GM12892 (cell line): ENCODE data around the gene NKAIN2.
"Not testable (repeated sequence)": the region's sequence is repeated elsewhere in the genome, so short reads cannot be mapped to it uniquely, and the experiment has no call there.

Source experiments
- DNase-seq: peaks from one replicate; pipeline ENCODE4 v3.0.0; 2011; ENCODE audit not compliant: insufficient read length
- FAIRE-seq: peaks from 2 replicates; lab custom pipeline; 2011; peaks lifted over from hg19 to GRCh38; lab: Jason Lieb, UNC
- POLR2A ChIP-seq: IDR thresholded peaks from 2 replicates; pipeline ENCODE4 v1.6.1; 2011; ENCODE audit warnings: low read depth, low read length, control low read depth
- POLR2AphosphoS5 ChIP-seq: IDR thresholded peaks from 2 replicates; pipeline ENCODE4 v1.6.1; 2011; ENCODE audit warnings: low read depth, low read length, control low read depth
- TAF1 ChIP-seq: IDR thresholded peaks from 2 replicates; pipeline ENCODE4 v1.6.1; 2011; ENCODE audit warnings: low read depth, mild to moderate bottlenecking, control low read depth, low read length, borderline replicate concordance

NKAIN2 gene

DNA sequence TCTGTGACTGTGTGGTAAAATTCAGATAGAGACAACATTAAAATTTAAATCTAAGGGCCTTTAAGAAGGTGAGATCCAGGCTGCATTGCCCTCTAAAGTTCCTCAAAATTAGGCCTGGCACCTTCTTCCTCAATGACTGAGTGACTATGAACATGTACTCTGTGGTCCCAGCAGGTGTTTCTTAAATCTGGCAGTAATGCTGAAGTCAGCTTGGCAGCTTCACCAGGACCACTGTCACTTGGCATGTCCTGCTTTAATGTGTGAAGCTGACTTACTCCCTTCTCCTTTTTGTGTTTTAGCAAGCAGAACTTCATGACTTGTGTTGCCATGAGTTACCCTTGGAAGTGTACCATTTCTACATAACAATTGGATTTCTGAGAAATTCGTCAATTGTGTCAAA, 141.7 kb downstream of the NKAIN2 start:
- TF ChIP-seq TAF1 (no peak), POLR2A (no peak), POLR2AphosphoS5 (no peak)
- DNase-seq (no peak), FAIRE-seq (no peak)

DNA sequence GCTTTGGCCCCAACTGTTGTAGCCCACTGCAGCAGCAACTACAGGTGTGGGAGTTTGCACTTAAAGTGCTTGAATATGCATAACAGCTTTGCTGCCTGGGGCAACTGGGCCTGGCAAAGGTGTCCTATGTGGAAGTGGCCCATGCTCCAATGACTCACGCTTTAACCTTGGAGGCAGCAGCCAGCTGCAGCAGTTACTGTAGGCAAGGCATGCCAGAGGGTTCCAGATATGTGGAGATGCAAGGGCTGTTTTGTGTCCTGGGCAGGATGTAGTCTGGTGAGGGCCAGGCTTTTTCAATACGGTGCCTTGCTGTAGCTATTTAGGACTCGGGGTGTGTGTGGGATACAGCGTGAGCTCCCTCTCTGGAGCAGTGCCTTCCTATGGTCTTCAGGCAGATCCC, 150.3 kb downstream of the NKAIN2 start:
- no peak for TF ChIP-seq TAF1
- TF ChIP-seq POLR2A = no peak
- TF ChIP-seq POLR2AphosphoS5 = no peak
- DNase-seq (no peak), FAIRE-seq (no peak)

DNA sequence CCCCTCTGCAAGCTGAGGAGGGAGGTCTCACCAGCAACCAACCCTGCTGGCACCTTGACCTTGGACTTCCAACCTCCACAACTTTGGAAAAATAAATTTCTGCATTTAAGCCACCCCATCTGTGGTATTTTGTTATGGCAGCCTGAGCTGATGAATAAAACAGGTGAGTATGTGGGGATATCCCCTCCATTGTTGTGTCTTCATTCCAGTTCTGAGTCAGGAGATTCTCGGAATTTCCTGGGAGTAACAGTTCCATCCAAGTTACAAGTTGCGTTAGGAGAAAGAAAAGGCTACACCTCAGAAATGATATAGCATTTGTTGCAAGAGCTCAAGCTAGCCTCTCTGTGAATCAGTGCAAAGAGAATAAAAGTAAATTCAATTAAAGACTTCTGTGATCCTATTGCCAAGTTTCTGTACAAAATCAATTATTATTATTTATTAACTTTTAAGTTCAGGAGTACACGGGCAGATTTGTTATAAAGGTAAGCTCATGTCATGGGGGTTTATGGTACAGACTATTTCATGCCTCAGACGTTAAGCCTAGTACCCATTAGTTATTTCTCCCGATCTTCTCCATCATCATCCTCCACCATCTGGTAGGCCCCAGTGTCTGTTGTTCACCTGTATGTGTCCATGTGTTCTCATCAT, 153.0 kb downstream of the NKAIN2 start:
- no peak for DNase-seq
- no peak for TF ChIP-seq POLR2A
- TF ChIP-seq TAF1 = no peak
- TF ChIP-seq POLR2AphosphoS5 = no peak
- no peak for FAIRE-seq

DNA sequence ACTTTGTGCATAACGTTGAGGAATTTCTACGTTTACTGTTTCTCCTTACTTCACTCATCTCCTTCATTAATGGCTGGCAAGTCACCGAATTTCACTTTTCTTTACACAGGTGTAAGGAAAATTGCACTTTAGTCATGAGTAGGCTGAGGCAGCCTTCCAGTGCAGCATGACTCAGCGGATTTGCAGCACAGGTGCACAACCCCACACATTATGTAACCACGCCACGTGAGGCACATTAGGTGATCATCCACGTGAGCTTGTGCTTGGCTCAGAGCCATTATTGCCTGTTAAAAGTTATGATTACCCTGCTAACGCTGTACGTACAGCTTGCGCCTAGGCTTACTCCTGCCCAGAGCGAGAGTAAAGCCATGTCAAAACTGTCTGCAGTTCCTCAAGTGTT, 158.8 kb downstream of the NKAIN2 start:
- TF ChIP-seq POLR2A (no peak), POLR2AphosphoS5 (no peak), TAF1 (no peak)
- DNase-seq = no peak
- no peak for FAIRE-seq

DNA sequence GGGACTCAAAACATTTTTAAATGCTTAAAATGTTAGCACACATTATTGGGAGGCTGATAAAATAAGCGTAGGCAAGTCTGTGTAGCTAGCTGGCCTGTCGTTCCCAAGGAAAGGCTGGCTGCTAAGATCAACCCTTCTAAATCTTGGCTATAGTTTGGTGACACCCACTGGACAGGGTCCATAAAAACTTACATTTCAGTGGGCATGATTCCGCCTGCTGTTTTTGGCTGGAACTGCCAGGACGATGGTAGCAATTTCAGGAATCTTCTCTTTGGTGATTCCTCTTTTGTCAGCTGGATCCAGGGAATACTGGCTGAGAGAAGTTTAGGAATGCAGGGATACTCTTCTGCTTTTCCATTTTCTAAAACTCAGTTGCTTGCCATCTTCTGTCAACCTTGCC, 162.2 kb downstream of the NKAIN2 start:
- TF ChIP-seq POLR2A = no peak
- no peak for TF ChIP-seq TAF1
- DNase-seq (no peak), FAIRE-seq (no peak)

DNA sequence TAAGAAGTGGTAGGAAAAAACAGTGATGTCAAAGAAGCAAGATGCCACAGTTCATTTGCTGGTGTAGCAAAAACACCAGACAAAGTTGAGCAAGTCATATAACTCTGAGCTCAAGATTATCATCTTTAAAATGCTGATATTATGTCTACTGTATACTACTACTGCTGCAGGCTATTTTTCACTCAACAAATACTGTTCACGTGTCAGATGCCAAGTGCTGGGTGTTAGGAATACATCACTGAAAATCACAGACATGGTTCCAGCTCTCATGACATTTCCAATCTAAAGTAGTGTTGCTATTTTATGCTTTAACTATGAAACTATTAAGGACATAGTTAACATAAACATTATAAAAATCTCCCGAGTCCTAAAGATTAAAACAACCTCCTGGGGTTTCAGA, 163.0 kb downstream of the NKAIN2 start:
- TF ChIP-seq POLR2AphosphoS5 = no peak
- TF ChIP-seq POLR2A = no peak
- no peak for TF ChIP-seq TAF1
- FAIRE-seq (no peak), DNase-seq (no peak)

DNA sequence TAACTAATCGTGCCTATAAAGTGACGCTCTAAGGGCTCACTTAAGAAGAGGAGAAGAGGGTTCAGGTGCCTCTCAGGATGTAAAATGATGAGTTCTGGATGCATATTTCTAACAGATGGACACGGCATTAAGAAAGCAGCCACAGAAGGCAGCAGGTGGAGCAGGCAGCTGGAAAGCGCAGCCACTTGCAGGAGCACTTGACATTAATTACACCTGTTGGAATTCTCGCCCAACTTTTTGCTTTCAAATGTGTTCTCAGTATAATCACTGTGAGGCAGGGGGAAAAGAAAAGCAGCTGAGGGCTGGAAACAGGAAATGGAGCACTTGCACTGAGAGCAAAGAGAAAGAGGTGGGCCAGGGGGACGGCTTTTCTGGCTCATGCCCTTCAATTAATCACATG, 164.2 kb downstream of the NKAIN2 start:
- TF ChIP-seq POLR2A (no peak), TAF1 (no peak)
- DNase-seq (no peak), FAIRE-seq (no peak)

DNA sequence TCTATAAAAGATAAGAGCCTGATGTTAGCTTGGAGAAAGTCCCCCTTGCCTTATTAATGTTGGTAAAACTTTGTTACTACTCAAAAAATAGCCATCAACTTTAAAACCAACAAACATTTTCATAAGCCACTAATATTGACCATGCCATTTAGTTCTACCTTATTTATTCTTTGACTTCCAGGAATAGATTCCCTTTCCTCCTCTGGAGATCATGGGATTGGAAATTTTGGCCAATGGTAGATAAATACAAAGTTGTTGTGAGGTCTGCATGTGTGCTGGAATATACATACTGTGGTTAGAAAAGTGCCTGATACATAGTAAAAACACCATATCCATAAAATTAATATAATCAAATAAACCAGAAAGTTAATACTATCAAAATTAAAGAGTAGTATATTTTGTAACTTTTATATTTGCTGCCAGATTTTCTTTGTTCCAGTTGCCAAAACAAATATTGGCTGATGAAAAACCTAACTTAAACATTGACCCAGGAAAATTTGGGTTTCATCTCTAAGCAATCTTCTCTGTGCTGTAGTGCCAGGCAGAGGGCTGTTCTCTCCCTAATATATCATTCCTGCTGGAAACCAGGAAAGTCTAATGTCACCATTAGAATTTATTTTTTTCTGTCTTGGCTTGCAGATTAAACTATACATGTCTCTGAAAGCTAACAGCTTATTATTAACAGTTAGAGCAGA, 169.1 kb downstream of the NKAIN2 start:
- TF ChIP-seq TAF1 (no peak), POLR2AphosphoS5 (no peak), POLR2A (no peak)
- FAIRE-seq = no peak
- DNase-seq = no peak

DNA sequence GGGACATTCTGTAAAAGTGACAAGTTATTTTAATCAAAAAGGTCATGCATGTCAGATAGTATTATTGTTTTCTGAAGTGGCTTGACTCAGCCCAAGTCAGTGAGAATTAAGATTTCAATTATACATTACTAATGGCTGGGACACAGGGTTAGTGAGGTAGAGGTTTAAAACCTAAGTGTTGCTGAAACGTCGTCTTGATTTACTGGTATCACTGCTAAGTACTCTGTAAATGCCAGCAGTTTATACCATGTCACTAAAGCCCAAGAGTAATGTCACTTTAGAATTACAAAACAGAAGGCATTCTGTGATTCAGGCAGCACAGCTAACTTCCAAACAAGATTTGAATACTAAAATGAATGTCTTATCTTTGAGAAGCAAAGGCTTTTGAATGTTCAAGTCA, 176.6 kb downstream of the NKAIN2 start:
- TF ChIP-seq TAF1 = no peak
- no peak for TF ChIP-seq POLR2A
- no peak for TF ChIP-seq POLR2AphosphoS5
- FAIRE-seq (no peak), DNase-seq (no peak)

DNA sequence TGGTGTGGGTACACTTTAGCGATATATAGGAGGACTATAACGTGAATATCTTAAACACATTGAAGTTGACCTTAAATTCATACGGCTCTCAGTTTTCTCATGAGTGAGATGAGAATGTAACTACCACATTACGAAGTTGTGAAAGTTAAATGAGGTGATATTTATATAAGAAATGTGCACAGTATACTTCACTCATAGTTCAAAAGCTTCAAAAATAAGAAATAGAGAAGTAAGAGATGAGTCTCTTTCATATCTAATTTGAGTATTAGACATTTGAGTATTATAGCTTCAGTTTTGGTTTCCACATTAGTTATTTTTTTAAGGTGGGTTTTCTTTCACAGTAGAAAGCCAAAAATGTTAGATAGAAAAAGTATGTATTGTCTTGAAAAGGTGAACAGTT, 183.3 kb downstream of the NKAIN2 start:
- FAIRE-seq (no peak), DNase-seq (no peak)
- TF ChIP-seq TAF1 = no peak
- no peak for TF ChIP-seq POLR2A
- TF ChIP-seq POLR2AphosphoS5 = no peak

DNA sequence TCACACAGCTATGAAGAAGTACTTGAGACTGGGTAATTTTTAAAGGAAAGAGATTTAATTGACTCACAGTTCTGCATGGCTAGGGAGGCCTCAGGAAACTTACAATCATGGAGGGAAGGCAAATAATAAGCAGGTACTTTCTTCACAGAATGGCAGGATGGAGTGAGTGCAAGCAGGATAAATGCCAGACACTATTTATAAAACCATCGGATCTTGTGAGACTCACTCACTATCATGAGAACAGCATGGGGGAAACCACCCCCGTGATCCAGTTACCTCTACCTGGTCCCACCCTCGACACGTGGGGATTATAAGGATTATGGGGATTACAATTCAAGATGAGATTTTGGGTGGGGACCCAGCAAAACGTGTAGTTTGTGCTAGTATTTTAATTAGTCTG, 186.3 kb downstream of the NKAIN2 start:
- DNase-seq = not testable (repeated sequence)

DNA sequence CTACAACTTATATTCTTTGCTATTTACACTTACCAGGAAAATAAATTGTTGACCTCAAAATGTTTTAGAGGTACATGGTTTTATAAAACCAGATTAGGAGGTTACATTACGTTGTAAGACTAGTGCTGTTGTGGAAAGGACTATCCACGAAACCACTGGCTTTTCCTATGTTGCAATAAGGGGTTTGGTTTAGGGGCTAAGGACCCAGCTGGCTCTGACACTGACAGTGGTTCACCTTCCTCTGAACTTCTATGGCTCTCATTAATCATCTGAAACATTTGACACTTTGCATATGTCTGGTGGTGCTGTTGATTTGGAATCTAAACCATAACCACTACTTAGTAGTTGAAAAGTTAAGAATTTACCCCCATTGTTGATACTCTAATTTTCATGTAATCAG, 186.7 kb downstream of the NKAIN2 start:
- TF ChIP-seq TAF1 (no peak), POLR2A (no peak), POLR2AphosphoS5 (no peak)
- FAIRE-seq (no peak), DNase-seq (no peak)

More for the DNA sequence above, 186.3 kb downstream of the NKAIN2 start:
- FAIRE-seq = not testable (repeated sequence)

DNA sequence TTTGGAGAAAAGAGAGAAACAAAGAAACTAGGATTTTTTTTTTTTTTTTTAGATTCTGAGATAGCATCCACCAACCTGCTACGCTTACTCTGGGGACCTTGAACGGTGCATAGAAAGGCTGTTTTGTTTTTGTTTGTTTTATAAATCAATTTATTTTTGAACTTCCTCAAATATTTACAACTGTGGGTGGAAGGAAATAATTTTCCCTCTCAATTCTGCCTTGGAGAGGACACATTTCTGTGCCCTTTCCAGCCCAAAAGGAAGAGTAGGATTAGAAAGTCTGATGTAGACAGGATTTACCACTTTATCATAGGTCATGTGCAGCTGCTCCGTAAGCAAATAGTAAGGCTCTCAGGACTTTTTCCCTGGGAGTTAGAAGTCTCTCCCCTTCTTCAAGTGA, 190.5 kb downstream of the NKAIN2 start:
- no peak for FAIRE-seq
- TF ChIP-seq POLR2AphosphoS5 (no peak), POLR2A (no peak), TAF1 (no peak)
- DNase-seq = no peak
